ENCODE data around the gene TFEB. TPM values are rescaled to one million over a fixed set of nuclear protein-coding genes. Genes with fewer than 3 reads are reported as not detected.

Gene TFEB
- total RNA-seq: 18.6 TPM

DNA sequence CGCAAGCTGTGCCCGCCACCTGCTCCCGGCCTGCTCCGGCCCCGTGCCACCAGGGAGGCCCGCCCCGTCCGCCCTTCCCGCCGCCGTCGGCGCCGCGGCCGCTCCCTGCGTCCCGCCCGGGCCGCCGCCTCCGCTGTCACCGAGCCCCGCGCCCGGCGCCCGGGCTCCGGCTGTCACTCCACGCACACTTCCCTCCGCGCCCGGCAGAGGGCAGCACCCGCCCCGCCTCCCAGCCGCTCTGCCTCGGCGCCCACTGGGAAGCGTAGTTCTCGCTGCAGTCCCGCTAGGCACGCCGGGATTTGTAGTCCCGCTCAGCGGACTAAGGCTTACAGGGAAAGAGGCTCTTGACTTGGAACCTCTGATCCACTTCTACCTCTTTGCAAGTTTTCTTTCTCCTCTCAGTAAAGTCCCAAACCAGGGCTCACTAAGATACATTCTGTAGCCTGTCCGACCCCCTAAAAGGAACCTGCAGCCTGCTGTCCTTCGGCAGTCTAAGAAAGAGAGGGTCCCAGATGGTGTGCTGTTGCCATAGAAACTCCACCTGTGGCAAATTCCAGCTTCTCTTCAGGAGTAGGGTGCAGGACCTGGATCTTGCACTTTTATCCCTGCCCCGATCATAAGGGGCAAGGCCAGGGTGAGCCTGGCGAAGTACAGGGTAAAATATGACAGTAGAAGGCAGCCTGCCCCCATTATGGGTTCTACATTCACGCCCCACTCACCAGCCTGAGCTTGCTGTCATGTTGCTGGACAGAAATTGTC, at the start of gene TFEB:
Gene TFEB (minus strand): TSS at position 182 of the 759 bp plus-strand sequence. CDS start 44,395 bp downstream, outside the sequence.
- DNase-seq (ENCODE audit: low spot score in 2 of 2): peak; percentile 77 to 97
- Histone ChIP-seq H3K4me3 (peak within 1 kb of the TSS; percentile 92 to 93), H3K36me3 (no peaks in the 10 kb centered on the region), H3K27me3 (no peaks in the 10 kb centered on the region), H3K27ac (peak within 1 kb of the TSS; percentile 90 to 99), H3K4me1 (peaks cover 0 to 27% of the 10 kb centered on the region in 2 donors), H3K9me3 (no peaks in the 10 kb centered on the region)
- peak; percentile 86 to 99 (median 86) for TF ChIP-seq CTCF (IDR thresholded peaks at IDR 0.05)
- intact Hi-C loops (cut with DNase I): loop anchor here (1.0 to 10.0 kb wide), 6 partner anchors 12 to 827 kb away; partner anchors contain the start of genes FRS3, NFYA, OARD1 and TOMM6

GRCh38 chr6:41784581-41785171, 49.3 kb upstream of the TFEB start:
- Histone ChIP-seq H3K27me3 (no peaks in the 10 kb centered on the region), H3K4me3 (no peak overlapping the region), H3K36me3 (peaks cover 5 to 7% of the 10 kb centered on the region in 2 donors), H3K9me3 (no peaks in the 10 kb centered on the region), H3K27ac (no peak overlapping the region), H3K4me1 (peaks cover 17 to 18% of the 10 kb centered on the region in 2 donors)
- no peak for TF ChIP-seq CTCF (IDR thresholded peaks at IDR 0.05)
- no peak for DNase-seq (ENCODE audit: low spot score in 2 of 2)
- intact Hi-C loops (cut with DNase I): loop anchor here (5.0 to 10.0 kb wide), 3 partner anchors 77 to 1840 kb away; partner anchors contain the start of genes GTPBP2 and UBR2

GRCh38 chr6:41783106-41783780, 47.8 kb upstream of the TFEB start:
- DNase-seq (ENCODE audit: low spot score in 2 of 2): no peak
- Histone ChIP-seq H3K27ac (no peak overlapping the region), H3K36me3 (no peaks in the 10 kb centered on the region), H3K4me1 (peaks cover 13 to 23% of the 10 kb centered on the region in 2 donors), H3K27me3 (no peaks in the 10 kb centered on the region), H3K4me3 (no peak overlapping the region), H3K9me3 (no peaks in the 10 kb centered on the region)
- intact Hi-C loops (cut with DNase I): loop anchor here (10.0 kb wide), 2 partner anchors 782 to 1842 kb away; partner anchors contain the start of genes GTPBP2 and UBR2
- no peak for TF ChIP-seq CTCF (IDR thresholded peaks at IDR 0.05)

- intact Hi-C loops (cut with DNase I): loop anchor here (2.0 to 10.0 kb wide), 3 partner anchors 113 to 1843 kb away; partner anchors contain the start of genes GTPBP2, UBR2 and USP49
- H3K4me3 ChIP-seq: peak overlapping the region; percentile 71 to 95
- no peaks in the 10 kb centered on the region for H3K9me3 ChIP-seq
- DNase-seq (ENCODE audit: low spot score in 2 of 2): no peak
- peak overlapping the region; percentile 29 to 88 for H3K27ac ChIP-seq
- peaks cover 13 to 23% of the 10 kb centered on the region in 2 donors for H3K4me1 ChIP-seq
- no peak for TF ChIP-seq CTCF (IDR thresholded peaks at IDR 0.05)
- H3K36me3 ChIP-seq: peaks cover 0 to 1% of the 10 kb centered on the region in 2 donors
- no peaks in the 10 kb centered on the region for H3K27me3 ChIP-seq
Measured at GRCh38 chr6:41781366-41781730, 45.9 kb upstream of the TFEB start.

- intact Hi-C loops (cut with DNase I): loop anchor here (1.0 to 10.0 kb wide), 4 partner anchors 114 to 1844 kb away; partner anchors contain the start of genes GTPBP2, UBR2 and USP49
- peaks cover 0 to 7% of the 10 kb centered on the region in 2 donors for H3K36me3 ChIP-seq
- H3K27me3 ChIP-seq: no peaks in the 10 kb centered on the region
- peak within 1 kb of the TSS; percentile 72 to 88 for H3K27ac ChIP-seq
- peak within 1 kb of the TSS; percentile 71 to 95 for H3K4me3 ChIP-seq
- TF ChIP-seq CTCF (IDR thresholded peaks at IDR 0.05): no peak
- peaks cover 8 to 18% of the 10 kb centered on the region in 2 donors for H3K4me1 ChIP-seq
- H3K9me3 ChIP-seq: no peaks in the 10 kb centered on the region
- peak in 1 of 2 donors; percentile 74 for DNase-seq (ENCODE audit: low spot score in 2 of 2)
Measured at GRCh38 chr6:41780551-41781365, 45.4 kb upstream of the TFEB start, which contains the start of gene PRICKLE4. PRICKLE4 (plus strand) TSS chr6:41780782; CDS start chr6:41783474, 2,692 bp downstream.
